H1 (cell line): ENCODE data around the gene BCL2. TPM values are rescaled to one million over a fixed set of nuclear protein-coding genes. Genes with fewer than 3 reads are reported as not detected.

Experiments used
- CTCF ChIA-PET: fragments of 300-600 bp; sonication (Branson Sonifier 250); formaldehyde crosslinking; loops from one replicate; lab custom pipeline; 2021; ENCODE audit not compliant: partially characterized antibody; lab: Charles Lee
- POLR2A ChIA-PET: fragments of 300-600 bp; sonication (Branson Sonifier 250); formaldehyde crosslinking; loops from one replicate; lab custom pipeline; 2021; ENCODE audit warnings: inconsistent platforms; ENCODE audit not compliant: partially characterized antibody; lab: Charles Lee
- DNase-seq, 2 experiments: peaks; one replicate each; pipeline versions ENCODE4 v3.0.0 to v3.0.0-alpha.2; 2010 to 2022; ENCODE audit warnings: low spot score in 2 of 2, low read depth in 1 of 2, mixed read lengths in 1 of 2
- FAIRE-seq: peaks from 2 replicates; lab custom pipeline; 2011; peaks lifted over from hg19 to GRCh38; lab: Jason Lieb, UNC
- H2AFZ ChIP-seq: 2 replicates; pipeline ENCODE4 v1.8.1; 2012; ENCODE audit warnings: low read length, inconsistent platforms
- H2AK5ac ChIP-seq: 2 replicates; pipeline ENCODE4 v1.6.1; 2013; ENCODE audit warnings: low read depth, low read length
- H2BK120ac ChIP-seq: replicated peaks from 2 replicates; pipeline ENCODE3; 2013; ENCODE audit warnings: low read depth, low read length, inconsistent platforms
- H2BK12ac ChIP-seq: 2 replicates; pipeline ENCODE4 v1.6.1; 2013; ENCODE audit warnings: low read depth, low read length
- H2BK15ac ChIP-seq: 2 replicates; pipeline ENCODE4 v1.6.1; 2013; ENCODE audit warnings: low read length
- H2BK20ac ChIP-seq: 2 replicates; pipeline ENCODE4 v1.6.1; 2013; ENCODE audit warnings: low read length
- H2BK5ac ChIP-seq: 2 replicates; pipeline ENCODE4 v1.6.1; 2013; ENCODE audit warnings: low read depth, low read length
- H3K14ac ChIP-seq: 2 replicates; pipeline ENCODE4 v1.6.1; 2013; ENCODE audit warnings: inconsistent platforms; ENCODE audit not compliant: insufficient read length
- H3K18ac ChIP-seq: 2 replicates; pipeline ENCODE4 v1.6.1; 2013; ENCODE audit warnings: low read length; ENCODE audit errors: extremely low read depth
- H3K23ac ChIP-seq: 2 replicates; pipeline ENCODE4 v1.6.1; 2013; ENCODE audit warnings: inconsistent platforms; ENCODE audit not compliant: insufficient read length
- H3K23me2 ChIP-seq: 2 replicates; pipeline ENCODE4 v1.6.1; 2013; ENCODE audit warnings: low read depth, low read length
- H3K27ac ChIP-seq: 2 replicates; pipeline ENCODE4 v1.6.1; 2011; ENCODE audit warnings: low read depth, low read length, inconsistent platforms
- H3K27me3 ChIP-seq, 4 experiments: replicated peaks in 1 of 4; 1 replicate in 1 of 4; 2 replicates in 3 of 4; pipeline versions ENCODE4 v1.6.1 to v1.8.1; 2011 to 2013; ENCODE audit warnings: low read length in 3 of 4, mild to moderate bottlenecking in 3 of 4, inconsistent platforms in 2 of 4, mixed read lengths in 2 of 4, moderate library complexity in 1 of 4; ENCODE audit not compliant: control insufficient read depth in 3 of 4, insufficient read depth in 3 of 4; ENCODE audit errors: extremely low read depth in 1 of 4
- H3K36me3 ChIP-seq, 4 experiments: 2 replicates each; pipeline versions ENCODE4 v1.6.1 to v1.8.1; 2011 to 2013; ENCODE audit warnings: mild to moderate bottlenecking in 4 of 4, low read length in 3 of 4, moderate library complexity in 2 of 4, control low read depth in 1 of 4, inconsistent platforms in 1 of 4; ENCODE audit not compliant: insufficient read depth in 4 of 4, control insufficient read depth in 2 of 4
- H3K4ac ChIP-seq: replicated peaks from 2 replicates; pipeline ENCODE3; 2013; ENCODE audit warnings: low read length, low read depth, mixed read lengths, inconsistent platforms; ENCODE audit not compliant: insufficient read length
- H3K4me1 ChIP-seq, 4 experiments: replicated peaks in 1 of 4; 1 replicate in 1 of 4; 2 replicates in 3 of 4; pipeline versions ENCODE4 v1.6.1 to v1.8.1; 2011 to 2013; ENCODE audit warnings: low read length in 3 of 4, inconsistent platforms in 2 of 4, mixed read lengths in 1 of 4; ENCODE audit not compliant: insufficient read depth in 4 of 4, control insufficient read depth in 3 of 4
- H3K4me2 ChIP-seq, 2 experiments: 2 replicates each; pipeline versions ENCODE4 v1.6.1 to v1.8.1; 2011 to 2013; ENCODE audit warnings: low read depth in 2 of 2, low read length in 2 of 2, control low read depth in 1 of 2, inconsistent platforms in 1 of 2, mild to moderate bottlenecking in 1 of 2; ENCODE audit not compliant: insufficient read depth in 1 of 2
- H3K4me3 ChIP-seq, 4 experiments: fragments of 200-600, 300-600 bp in 1 of 4; sonication (generic), shearing (Covaris generic), sonication (Bioruptor Twin) in 1 of 4; 2 replicates each; pipeline versions ENCODE4 v1.5.1 to v1.8.1; 2011 to 2016; ENCODE audit warnings: low read length in 4 of 4, low read depth in 3 of 4, control low read depth in 2 of 4, inconsistent platforms in 2 of 4, mild to moderate bottlenecking in 2 of 4, mixed read lengths in 1 of 4, moderate library complexity in 1 of 4; ENCODE audit not compliant: insufficient read depth in 2 of 4; ENCODE audit errors: extremely low read depth in 1 of 4
- H3K56ac ChIP-seq: replicated peaks from 2 replicates; pipeline ENCODE3; 2013; ENCODE audit warnings: low read depth, mild to moderate bottlenecking, mixed read lengths, low read length, inconsistent platforms; ENCODE audit not compliant: insufficient read length
- H3K79me1 ChIP-seq: 2 replicates; pipeline ENCODE4 v1.6.1; 2013; ENCODE audit warnings: low read depth, low read length, control low read depth
- H3K79me2 ChIP-seq, 2 experiments: 2 replicates each; pipeline versions ENCODE4 v1.6.1 to v1.8.1; 2012 to 2013; ENCODE audit warnings: low read length in 2 of 2, mild to moderate bottlenecking in 2 of 2, inconsistent platforms in 1 of 2; ENCODE audit not compliant: insufficient read depth in 2 of 2, control insufficient read depth in 1 of 2
- H3K9ac ChIP-seq, 4 experiments: replicated peaks in 1 of 4; 1 replicate in 1 of 4; 2 replicates in 3 of 4; pipeline versions ENCODE4 v1.6.1 to v1.8.1; 2011 to 2013; ENCODE audit warnings: low read depth in 3 of 4, low read length in 3 of 4, control low read depth in 2 of 4, mild to moderate bottlenecking in 2 of 4, moderate library complexity in 2 of 4, inconsistent platforms in 1 of 4; ENCODE audit errors: extremely low read depth in 1 of 4
- H3K9me3 ChIP-seq, 2 experiments: 2 replicates each; pipeline versions ENCODE4 v1.6.1 to v1.8.1; 2012 to 2013; ENCODE audit warnings: mild to moderate bottlenecking in 2 of 2, moderate library complexity in 2 of 2, control low read depth in 1 of 2, inconsistent platforms in 1 of 2, low read depth in 1 of 2, low read length in 1 of 2, mixed read lengths in 1 of 2; ENCODE audit not compliant: insufficient read depth in 2 of 2
- H4K20me1 ChIP-seq, 2 experiments: replicated peaks in 1 of 2; 2 replicates each; pipeline versions ENCODE3 to v1.8.1; 2011 to 2013; ENCODE audit warnings: inconsistent platforms in 2 of 2, low read length in 2 of 2, mild to moderate bottlenecking in 1 of 2; ENCODE audit not compliant: insufficient read depth in 2 of 2, control insufficient read depth in 1 of 2
- H4K5ac ChIP-seq: 2 replicates; pipeline ENCODE4 v1.6.1; 2013; ENCODE audit warnings: low read length, low read depth, mixed read lengths, inconsistent platforms; ENCODE audit not compliant: insufficient read length
- H4K8ac ChIP-seq: 2 replicates; pipeline ENCODE4 v1.8.0; 2013; ENCODE audit warnings: mild to moderate bottlenecking, moderate library complexity, low read length, inconsistent platforms; ENCODE audit not compliant: insufficient read depth; ENCODE audit errors: extremely low read depth
- H4K91ac ChIP-seq: replicated peaks from 2 replicates; pipeline ENCODE3; 2013; ENCODE audit warnings: low read length, mixed read lengths, inconsistent platforms; ENCODE audit not compliant: insufficient read length
- EZH2 ChIP-seq: fragments of 200-600 bp; sonication (generic); IDR thresholded peaks from 2 replicates; pipeline ENCODE4 v1.7.1; 2012; ENCODE audit warnings: low read depth, mild to moderate bottlenecking, moderate library complexity, low read length, inconsistent platforms; ENCODE audit not compliant: severe bottlenecking
- MAX ChIP-seq: IDR thresholded peaks from 2 replicates; pipeline ENCODE4 v1.6.1; 2012; ENCODE audit warnings: inconsistent platforms
- RAD21 ChIP-seq, 2 experiments: IDR thresholded peaks in 1 of 2; conservative IDR thresholded peaks in 1 of 2; 2 replicates each; pipeline ENCODE4 v1.6.1; 2011; ENCODE audit warnings: low read depth in 2 of 2, low read length in 2 of 2, improper control_type of control experiment in 1 of 2, inconsistent platforms in 1 of 2, mild to moderate bottlenecking in 1 of 2, moderate library complexity in 1 of 2
- TBP ChIP-seq: IDR thresholded peaks from 2 replicates; pipeline ENCODE4 v1.6.1; 2011; ENCODE audit warnings: low read depth, low read length, improper control_type of control experiment
- TEAD4 ChIP-seq: IDR thresholded peaks from 2 replicates; pipeline ENCODE4 v1.6.1; 2012; ENCODE audit warnings: low read depth, low read length, inconsistent platforms, mixed read lengths
- YY1 ChIP-seq: IDR thresholded peaks from 2 replicates; pipeline ENCODE4 v1.6.1; 2011; ENCODE audit warnings: low read depth, mild to moderate bottlenecking, low read length
- WGBS, 2 experiments: shearing (Covaris generic) in 1 of 2; methylation state at CpG; one replicate each; pipeline versions ENCODE4 v1.1.6 to v1.1.7; 2013 to 2015; ENCODE audit warnings: low lambda C conversion rate in 2 of 2, mixed read lengths in 2 of 2, inconsistent platforms in 1 of 2, low coverage in 1 of 2, missing lambda C conversion rate in 1 of 2; ENCODE audit not compliant: insufficient replicate concordance in 2 of 2, insufficient coverage in 1 of 2, insufficient read length in 1 of 2; ENCODE audit errors: extremely low coverage in 1 of 2, missing lambda C conversion rate in 1 of 2; 5-methylcytosine and 5-hydroxymethylcytosine counted together
- polyA plus RNA-seq, 7 experiments: library from polyadenylated mRNA; depleted of rRNA in 3 of 7; stranded (reverse) in 5 of 7; unstranded in 2 of 7; fragments of >200 nt in 5 of 7; fragments of 200-250 nt in 2 of 7; gene quantifications; 1 replicate in 5 of 7; 2 replicates in 1 of 7; 4 replicates in 1 of 7; pipeline versions ENCODE4 v1.2.1 to v1.2.3, GENCODE V29; 2011 to 2013; ENCODE audit warnings: missing spikeins in 2 of 7, mixed read lengths in 2 of 7
- total RNA-seq: library from RNA; stranded (reverse); fragmentation: NEBNext Ultra II Directional; extraction: Animal tissue kit (Norgen Biotek cat#: 25700); gene quantifications from 2 replicates; pipeline ENCODE4 v1.2.1, GENCODE V29; 2021
- TF ChIP-seq, protein P1 (sequence below): IDR thresholded peaks from 2 replicates; pipeline ENCODE4 v1.6.1; 2012; ENCODE audit warnings: inconsistent platforms
- TF ChIP-seq, protein P2 (sequence below), 3 experiments: IDR thresholded peaks; 1 replicate in 2 of 3; 2 replicates in 1 of 3; pipeline versions ENCODE4 v1.5.1 to v1.6.1; 2011; ENCODE audit warnings: low read length in 3 of 3, mild to moderate bottlenecking in 3 of 3, inconsistent platforms in 2 of 3, low read depth in 1 of 3, moderate library complexity in 1 of 3; ENCODE audit not compliant: insufficient read depth in 1 of 3; ENCODE audit errors: control extremely low read depth in 1 of 3

The BCL2 gene
- total and polyA plus RNA-seq, 2 of the 8 experiments (the other 6 are each of a cell fraction or from before 2014, with no cell fraction given), result 0.59 to 4.5 TPM

GRCh38 chr18:63155169-63155852, 164.3 kb downstream of the BCL2 start:
- WGBS, 2 experiments, result 59% methylated on average over 21 of the region's 23 CpGs; no CpG with 5 or more reads in 1 of the 2 experiments
- Histone ChIP-seq H3K23ac (no peak overlapping the region), H3K36me3 (no peaks in the 10 kb centered on the region), H3K14ac (no peak overlapping the region), H4K5ac (no peak overlapping the region), H2BK12ac (peak overlapping the region; percentile 56; the same call in 1 of the 2 replicates), H4K91ac (no peak overlapping the region), H4K20me1 (no peaks in the 10 kb centered on the region), H4K8ac (peak overlapping the region; percentile 35; the same call in 1 of the 2 replicates), H3K4me1 (peaks cover 0 to 3% (median 3%) of the 10 kb centered on the region in 4 experiments; a peak in 4 of 7 replicates), H3K4ac (no peak overlapping the region), H2BK15ac (no peak overlapping the region), H3K79me1 (no peaks in the 10 kb centered on the region), H3K4me2 (no peak overlapping the region), H2BK5ac (no peak overlapping the region), H3K27me3 (no peaks in the 10 kb centered on the region; a peak in 1 of 7 replicates), H3K9ac (no peak overlapping the region), H3K4me3 (no peak overlapping the region), H3K79me2 (no peaks in the 10 kb centered on the region), H2AK5ac (no peak overlapping the region; the same call in 1 of the 2 replicates), H3K56ac (no peak overlapping the region), H2AFZ (peak overlapping the region; percentile 60), H3K23me2 (no peaks in the 10 kb centered on the region), H2BK120ac (no peak overlapping the region), H3K27ac (no peak overlapping the region), H2BK20ac (no peak overlapping the region), H3K18ac (0 out of 2 replicates have a peak overlapping the region, but pooled peaks have one; percentile 34), H3K9me3 (no peaks in the 10 kb centered on the region)
- DNase-seq, result peak; percentile 50 to 95
- ChIA-PET POLR2A (no interaction called here), CTCF (interaction anchor here (0.7 to 5.8 kb wide), 27 partner anchors 9 to 723 kb away, joined by 3 to 49 read pairs (median 6); no protein-coding TSS in a partner anchor)
- peak; percentile 86 for FAIRE-seq
- TF ChIP-seq MAX, result peak; percentile 91
- peak; percentile 56; the same call in 1 of the 2 replicates for TF ChIP-seq YY1
- TF ChIP-seq EZH2, result no peak
- TF ChIP-seq TEAD4, result no peak
- peak; percentile 46; the same call in 1 of the 2 replicates for TF ChIP-seq TBP
- TF ChIP-seq, protein P1, sequence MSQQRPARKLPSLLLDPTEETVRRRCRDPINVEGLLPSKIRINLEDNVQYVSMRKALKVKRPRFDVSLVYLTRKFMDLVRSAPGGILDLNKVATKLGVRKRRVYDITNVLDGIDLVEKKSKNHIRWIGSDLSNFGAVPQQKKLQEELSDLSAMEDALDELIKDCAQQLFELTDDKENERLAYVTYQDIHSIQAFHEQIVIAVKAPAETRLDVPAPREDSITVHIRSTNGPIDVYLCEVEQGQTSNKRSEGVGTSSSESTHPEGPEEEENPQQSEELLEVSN, result peak; percentile 87
- TF ChIP-seq, protein P2, sequence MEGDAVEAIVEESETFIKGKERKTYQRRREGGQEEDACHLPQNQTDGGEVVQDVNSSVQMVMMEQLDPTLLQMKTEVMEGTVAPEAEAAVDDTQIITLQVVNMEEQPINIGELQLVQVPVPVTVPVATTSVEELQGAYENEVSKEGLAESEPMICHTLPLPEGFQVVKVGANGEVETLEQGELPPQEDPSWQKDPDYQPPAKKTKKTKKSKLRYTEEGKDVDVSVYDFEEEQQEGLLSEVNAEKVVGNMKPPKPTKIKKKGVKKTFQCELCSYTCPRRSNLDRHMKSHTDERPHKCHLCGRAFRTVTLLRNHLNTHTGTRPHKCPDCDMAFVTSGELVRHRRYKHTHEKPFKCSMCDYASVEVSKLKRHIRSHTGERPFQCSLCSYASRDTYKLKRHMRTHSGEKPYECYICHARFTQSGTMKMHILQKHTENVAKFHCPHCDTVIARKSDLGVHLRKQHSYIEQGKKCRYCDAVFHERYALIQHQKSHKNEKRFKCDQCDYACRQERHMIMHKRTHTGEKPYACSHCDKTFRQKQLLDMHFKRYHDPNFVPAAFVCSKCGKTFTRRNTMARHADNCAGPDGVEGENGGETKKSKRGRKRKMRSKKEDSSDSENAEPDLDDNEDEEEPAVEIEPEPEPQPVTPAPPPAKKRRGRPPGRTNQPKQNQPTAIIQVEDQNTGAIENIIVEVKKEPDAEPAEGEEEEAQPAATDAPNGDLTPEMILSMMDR (IDR thresholded peaks at IDR 0.05; ENCODE audit: control extremely low read depth in 1 of 3, insufficient read depth in 1 of 3, low read depth in 1 of 3, low read length in 3 of 3), result peak; percentile 94 to 96 (median 96)
- TF ChIP-seq RAD21 (IDR thresholded peaks at IDR 0.05 in 1 of 2, conservative IDR thresholded peaks at IDR 0.05 in 1 of 2; ENCODE audit: low read depth in 2 of 2, low read length in 2 of 2), result peak; percentile 82 to 89
